DMS114 treated with DMSO at 0.1 percent for 48 hours (cell line): Measurements from ENCODE around the gene FLG.
"Not testable (repeated sequence)": the region's sequence is repeated elsewhere in the genome, so short reads cannot be mapped to it uniquely, and the experiment has no call there.

Experiments used
- DNase-seq: peaks from one replicate; lab custom pipeline; 2025; ENCODE audit not compliant: unreplicated experiment; lab: John Stamatoyannopoulos, UW

The FLG gene

GRCh38 chr1:152325111-152325510 is at the start of gene FLG:
FLG (minus strand) TSS chr1:152325239; CDS start chr1:152315456, 9,783 bp downstream.
- DNase-seq = no peak

GRCh38 chr1:152374451-152374850 is 49.4 kb upstream of the FLG start:
- no peak for DNase-seq

GRCh38 chr1:152372672-152373071 is 47.6 kb upstream of the FLG start:
- no peak for DNase-seq

- no peak for DNase-seq
Observed at GRCh38 chr1:152367436-152367835, 42.4 kb upstream of the FLG start.

- no peak for DNase-seq
Observed at GRCh38 chr1:152359906-152360305, 34.9 kb upstream of the FLG start, which contains the start of gene FLG2. FLG2 (minus strand) TSS chr1:152360006; CDS start chr1:152358884, 1,122 bp downstream.

- no peak for DNase-seq
Observed at GRCh38 chr1:152356736-152357135, 31.7 kb upstream of the FLG start.

GRCh38 chr1:152349611-152350010 is 24.6 kb upstream of the FLG start:
- DNase-seq = no peak

- no peak for DNase-seq
Observed at GRCh38 chr1:152348447-152348846, 23.4 kb upstream of the FLG start.

GRCh38 chr1:152347116-152347728 is 22.2 kb upstream of the FLG start:
- DNase-seq = peak; percentile 61

- no peak for DNase-seq
Observed at GRCh38 chr1:152344438-152344837, 19.4 kb upstream of the FLG start.

GRCh38 chr1:152343006-152343405 is 18.0 kb upstream of the FLG start:
- DNase-seq = no peak

GRCh38 chr1:152335399-152335798 is 10.4 kb upstream of the FLG start:
- no peak for DNase-seq

- no peak for DNase-seq
Observed at GRCh38 chr1:152328801-152329391, 3.9 kb upstream of the FLG start.

- DNase-seq = no peak
Observed at GRCh38 chr1:152313970-152314369, 11.1 kb downstream of the FLG start.

- no peak for DNase-seq
Observed at GRCh38 chr1:152313319-152313801, 11.7 kb downstream of the FLG start.

- DNase-seq = not testable (repeated sequence)
Observed at GRCh38 chr1:152312169-152312568, 12.9 kb downstream of the FLG start.

- no peak for DNase-seq
Observed at GRCh38 chr1:152309955-152310354, 15.1 kb downstream of the FLG start.

- not testable (repeated sequence) for DNase-seq
Observed at GRCh38 chr1:152309320-152309901, 15.6 kb downstream of the FLG start.

- DNase-seq = not testable (repeated sequence)
Observed at GRCh38 chr1:152308758-152309157, 16.3 kb downstream of the FLG start.

GRCh38 chr1:152307970-152308369 is 17.1 kb downstream of the FLG start:
- DNase-seq = not testable (repeated sequence)

GRCh38 chr1:152306123-152306522 is 18.9 kb downstream of the FLG start:
- not testable (repeated sequence) for DNase-seq

GRCh38 chr1:152304773-152305172 is 20.3 kb downstream of the FLG start:
- not testable (repeated sequence) for DNase-seq
